Cortex of kidney (tissue), 1 donor: ENCODE results near the gene SQSTM1.
"Not testable (repeated sequence)": the region's sequence is repeated elsewhere in the genome, so short reads cannot be mapped to it uniquely, and the experiment has no call there.

Experiments used
- DNase-seq: peaks from one replicate; lab custom pipeline; 2025; lab: John Stamatoyannopoulos, UW

SQSTM1 gene

GRCh38 chr5:179827680-179828079 lies 7.0 kb downstream of the SQSTM1 start:
- no peak for DNase-seq

GRCh38 chr5:179828756-179829421 lies 8.2 kb downstream of the SQSTM1 start:
- DNase-seq = no peak

- no peak for DNase-seq
These were observed 9.2 kb downstream of the SQSTM1 start for GRCh38 chr5:179829732-179830435.

- DNase-seq = no peak
These were observed 10.2 kb downstream of the SQSTM1 start for GRCh38 chr5:179830818-179831468.

GRCh38 chr5:179832039-179832745 lies 11.5 kb downstream of the SQSTM1 start:
- no peak for DNase-seq

- no peak for DNase-seq
These were observed 12.5 kb downstream of the SQSTM1 start for GRCh38 chr5:179833056-179833708.

GRCh38 chr5:179833709-179834070 lies 13.0 kb downstream of the SQSTM1 start:
- no peak for DNase-seq

GRCh38 chr5:179834120-179834519 lies 13.4 kb downstream of the SQSTM1 start:
- no peak for DNase-seq

GRCh38 chr5:179834871-179835270 lies 14.2 kb downstream of the SQSTM1 start:
- DNase-seq = not testable (repeated sequence)

- no peak for DNase-seq
These were observed 15.7 kb downstream of the SQSTM1 start for GRCh38 chr5:179836225-179837019.

GRCh38 chr5:179837076-179838011 lies 16.6 kb downstream of the SQSTM1 start:
- no peak for DNase-seq

- no peak for DNase-seq
These were observed 18.9 kb downstream of the SQSTM1 start for GRCh38 chr5:179839328-179840256.

GRCh38 chr5:179840321-179840720 lies 19.6 kb downstream of the SQSTM1 start:
- DNase-seq = no peak

- DNase-seq = no peak
These were observed 20.1 kb downstream of the SQSTM1 start for GRCh38 chr5:179840766-179841165.

GRCh38 chr5:179841621-179842020 lies 20.9 kb downstream of the SQSTM1 start:
- DNase-seq = no peak

- DNase-seq = no peak
These were observed 32.4 kb downstream of the SQSTM1 start for GRCh38 chr5:179852993-179853547.

GRCh38 chr5:179854356-179854755 lies 33.7 kb downstream of the SQSTM1 start:
- no peak for DNase-seq

- DNase-seq = no peak
These were observed 37.5 kb downstream of the SQSTM1 start for GRCh38 chr5:179858241-179858585.
